OCI-LY7 (cell line): ENCODE measurements around the gene SDCCAG8. TPM values are rescaled to one million over a fixed set of nuclear protein-coding genes. Genes with fewer than 3 reads are reported as not detected.

Experiments
- BruUV-seq: library from RNA; stranded (reverse); fragments of 400-500 nt; replicated peaks from 2 replicates; lab custom pipeline; 2021; lab: Mats Ljungman, UMichigan
- CTCF ChIA-PET: fragments of 300-600 bp; sonication (Branson Sonifier 250); formaldehyde crosslinking; loops from one replicate; lab custom pipeline; 2022; ENCODE audit warnings: antibody characterized with exemption; ENCODE audit not compliant: unreplicated experiment; lab: Charles Lee
- POLR2A ChIA-PET: fragments of 300-600 bp; sonication (Branson Sonifier 250); formaldehyde crosslinking; loops from one replicate; lab custom pipeline; 2022; ENCODE audit warnings: antibody characterized with exemption; lab: Charles Lee
- DNase-seq: peaks from one replicate; pipeline ENCODE4 v3.0.0-alpha.2; 2015; ENCODE audit warnings: low spot score
- H2AFZ ChIP-seq: fragments of 200-600 bp; sonication (generic), shearing (Covaris generic); 2 replicates; pipeline ENCODE4 v1.6.1; 2014; ENCODE audit warnings: mild to moderate bottlenecking, antibody characterized with exemption, low read length, moderate library complexity
- H3K27ac ChIP-seq: fragments of 200-600 bp; sonication (generic); 2 replicates; pipeline ENCODE4 v1.5.1; 2014; ENCODE audit warnings: mixed run types, low read depth, mild to moderate bottlenecking, moderate library complexity, low read length, inconsistent platforms; ENCODE audit not compliant: poor library complexity, severe bottlenecking
- H3K36me3 ChIP-seq: fragments of 200-600 bp; sonication (generic); 2 replicates; pipeline ENCODE4 v1.6.1; 2014; ENCODE audit warnings: mild to moderate bottlenecking, antibody characterized with exemption, low read length, moderate library complexity, mixed read lengths; ENCODE audit not compliant: insufficient read depth
- H3K4me1 ChIP-seq: fragments of 200-600 bp; sonication (generic); 2 replicates; pipeline ENCODE4 v1.5.1; 2014; ENCODE audit warnings: mild to moderate bottlenecking, low read length; ENCODE audit not compliant: insufficient read depth, poor library complexity, severe bottlenecking
- H3K4me2 ChIP-seq: fragments of 200-600 bp; sonication (generic); 2 replicates; pipeline ENCODE4 v1.6.1; 2014; ENCODE audit warnings: mild to moderate bottlenecking, low read length
- H3K4me3 ChIP-seq: fragments of 200-600 bp; sonication (generic); 2 replicates; pipeline ENCODE4 v1.5.1; 2014; ENCODE audit warnings: mild to moderate bottlenecking, low read depth, low read length; ENCODE audit not compliant: poor library complexity, severe bottlenecking
- H3K79me2 ChIP-seq: fragments of 200-600 bp; sonication (generic); 2 replicates; pipeline ENCODE4 v1.6.1; 2016; ENCODE audit warnings: low read depth, mild to moderate bottlenecking, low read length, moderate library complexity, mixed read lengths; ENCODE audit not compliant: insufficient read depth
- H3K9me2 ChIP-seq: fragments of 200-600 bp; sonication (generic); 2 replicates; pipeline ENCODE4 v1.6.1; 2016; ENCODE audit warnings: mild to moderate bottlenecking, low read length, mixed read lengths; ENCODE audit not compliant: insufficient read depth
- H3K9me3 ChIP-seq: fragments of 200-600 bp; sonication (generic); 2 replicates; pipeline ENCODE4 v1.6.1; 2014; ENCODE audit warnings: mild to moderate bottlenecking, mixed run types, low read length, mixed read lengths
- H4K20me1 ChIP-seq: fragments of 200-600 bp; sonication (generic); 2 replicates; pipeline ENCODE4 v1.6.1; 2014; ENCODE audit warnings: mild to moderate bottlenecking, antibody characterized with exemption, low read length, moderate library complexity, mixed read lengths; ENCODE audit not compliant: insufficient read depth
- CTCF ChIP-seq: fragments of 200-600 bp; sonication (generic); conservative IDR thresholded peaks from 2 replicates; pipeline ENCODE4 v1.5.1; 2014; ENCODE audit warnings: mild to moderate bottlenecking, antibody characterized with exemption, low read length, moderate library complexity, mixed read lengths
- EZH2phosphoT487 ChIP-seq: fragments of 200-600 bp; sonication (generic); IDR thresholded peaks from 2 replicates; pipeline ENCODE4 v1.6.1; 2018; ENCODE audit warnings: low read depth, borderline replicate concordance, mild to moderate bottlenecking, mixed run types, antibody characterized with exemption, low read length, moderate library complexity, mixed read lengths
- intact Hi-C: fragments of 100-400 bp; cut with micrococcal nuclease; formaldehyde crosslinking; loops from one replicate; pipeline ENCODE4 v1.10.0; 2022; ENCODE audit not compliant: unreplicated experiment
- total RNA-seq, 2 experiments: library from RNA; depleted of rRNA in 1 of 2; stranded (reverse); fragments of >200 nt in 1 of 2; shearing (Covaris generic) in 1 of 2; gene quantifications; 2 replicates each; pipeline ENCODE4 v1.2.3, GENCODE V29; 2014 to 2022

The SDCCAG8 gene
- total RNA-seq, 2 experiments from 2014 or later = 18.1 to 28.7 TPM

DNA sequence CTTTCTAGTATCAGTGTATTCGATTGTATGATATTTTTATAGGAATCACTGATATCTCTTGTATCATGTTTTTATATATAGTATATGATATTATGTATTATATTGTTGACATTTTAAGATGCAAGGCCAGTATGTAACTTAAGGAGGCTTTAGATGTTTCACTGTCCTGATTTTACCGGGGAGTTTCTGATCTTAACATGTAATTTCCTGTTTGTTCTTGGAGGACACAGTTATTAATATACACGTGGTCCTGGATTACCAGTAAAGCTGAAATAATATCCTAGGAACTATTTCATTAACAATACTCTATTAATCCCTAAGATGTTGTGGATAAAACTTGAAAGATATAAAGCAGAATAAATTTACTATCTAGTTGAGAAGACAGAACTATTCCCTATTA lies 19.5 kb downstream of the SDCCAG8 start:
- Histone ChIP-seq H2AFZ (no peak overlapping the region), H3K79me2 (no peaks in the 10 kb centered on the region), H4K20me1 (no peaks in the 10 kb centered on the region), H3K36me3 (peaks cover 30% of the 10 kb centered on the region), H3K9me2 (no peaks in the 10 kb centered on the region), H3K9me3 (no peaks in the 10 kb centered on the region), H3K4me2 (no peak overlapping the region), H3K4me1 (peaks cover under 1% of the 10 kb centered on the region), H3K4me3 (no peak overlapping the region), H3K27ac (no peak overlapping the region)
- DNase-seq = no peak
- ChIA-PET POLR2A (interaction anchor here (0.7 to 2.5 kb wide), 5 partner anchors 10 to 707 kb away, joined by 3 to 7 read pairs (median 6); no protein-coding TSS in a partner anchor), CTCF (no interaction called here)
- intact Hi-C loops = no loop called here
- TF ChIP-seq EZH2phosphoT487 = no peak
- no TSS peak for BruUV-seq

- Histone ChIP-seq H3K4me3 (no peak overlapping the region), H4K20me1 (no peaks in the 10 kb centered on the region)
- POLR2A ChIA-PET = interaction anchor here (1.1 kb wide), 1 partner anchor 10 kb away, joined by 4 read pairs; no protein-coding TSS in a partner anchor
These were observed 24.8 kb downstream of the SDCCAG8 start for GRCh38 chr1:243280571-243281129.

GRCh38 chr1:243281672-243282071 lies 25.8 kb downstream of the SDCCAG8 start:
- ChIA-PET POLR2A (no interaction called here), CTCF (interaction anchor here (0.6 kb wide), 1 partner anchor 155 kb away, joined by 3 read pairs; no protein-coding TSS in a partner anchor)
- no peaks in the 10 kb centered on the region for H3K9me3 ChIP-seq
- no peak overlapping the region for H3K4me2 ChIP-seq
- no TSS peak for BruUV-seq
- no peak overlapping the region for H2AFZ ChIP-seq
- no peak overlapping the region for H3K27ac ChIP-seq
- H3K79me2 ChIP-seq = no peaks in the 10 kb centered on the region
- no peaks in the 10 kb centered on the region for H3K9me2 ChIP-seq
- intact Hi-C loops = no loop called here
- TF ChIP-seq EZH2phosphoT487 (no peak), CTCF (no peak)
- H3K4me1 ChIP-seq = peaks cover under 1% of the 10 kb centered on the region
- DNase-seq = no peak
- H3K4me3 ChIP-seq = no peak overlapping the region
- no peaks in the 10 kb centered on the region for H4K20me1 ChIP-seq
- peaks cover 21% of the 10 kb centered on the region for H3K36me3 ChIP-seq

More at GRCh38 chr1:243280571-243281129, 24.8 kb downstream of the SDCCAG8 start:
- no peak for DNase-seq
- no peak overlapping the region for H2AFZ ChIP-seq
- no peaks in the 10 kb centered on the region for H3K4me1 ChIP-seq
- no peak overlapping the region for H3K27ac ChIP-seq
- H3K9me3 ChIP-seq = no peaks in the 10 kb centered on the region
- CTCF ChIA-PET = no interaction called here
- TF ChIP-seq CTCF (no peak), EZH2phosphoT487 (no peak)
- no peaks in the 10 kb centered on the region for H3K79me2 ChIP-seq
- H3K36me3 ChIP-seq = peaks cover 17% of the 10 kb centered on the region
- intact Hi-C loops = no loop called here
- no peaks in the 10 kb centered on the region for H3K9me2 ChIP-seq
- H3K4me2 ChIP-seq = no peak overlapping the region
- no TSS peak for BruUV-seq
